Prostate gland (tissue), 2 donors: ENCODE results near the gene SYNM. TPM values are rescaled to one million over a fixed set of nuclear protein-coding genes. Genes with fewer than 3 reads are reported as not detected.

Experiments
- DNase-seq: peaks from one replicate; pipeline ENCODE4 v3.0.0-alpha.2; 2019; ENCODE audit warnings: low spot score
- H3K27ac ChIP-seq, 2 donors: fragments of 200-600 bp; sonication (generic); 2 replicates each; pipeline ENCODE4 v1.5.1; 2017 to 2019
- H3K27me3 ChIP-seq: fragments of 200-600 bp; sonication (generic); replicated peaks from 2 replicates; pipeline ENCODE4 v1.5.1; 2019; ENCODE audit not compliant: insufficient read depth
- H3K36me3 ChIP-seq, 2 donors: fragments of 200-600 bp; sonication (generic); 1 replicate in 1 of 2; 2 replicates in 1 of 2; pipeline versions ENCODE4 v1.5.1 to v1.8.1; 2017 to 2019
- H3K4me1 ChIP-seq: fragments of 200-600 bp; sonication (generic); replicated peaks from 2 replicates; pipeline ENCODE4 v1.5.1; 2019
- H3K4me3 ChIP-seq, 2 donors: fragments of 200-600 bp; sonication (generic); 2 replicates each; pipeline ENCODE4 v1.5.1; 2017 to 2019
- H3K9me3 ChIP-seq: fragments of 200-600 bp; sonication (generic); 2 replicates; pipeline ENCODE4 v1.5.1; 2017
- POLR2A ChIP-seq: fragments of 450-650 bp; IDR thresholded peaks from one replicate; pipeline ENCODE4 v1.6.1; 2016; ENCODE audit warnings: antibody characterized with exemption, mild to moderate bottlenecking
- POLR2AphosphoS5 ChIP-seq: sonication (generic); formaldehyde crosslinking; IDR thresholded peaks from one replicate; pipeline ENCODE4 v1.6.1; 2017; ENCODE audit warnings: antibody characterized with exemption
- WGBS: methylation state at CpG from one replicate; pipeline ENCODE4 v1.1.5; 2018; 5-methylcytosine and 5-hydroxymethylcytosine counted together
- intact Hi-C: fragments of 100-400 bp; cut with DNase I; formaldehyde crosslinking; loops from one replicate; pipeline ENCODE4 v1.14.2; 2022
- total RNA-seq, 2 donors: library from RNA; depleted of rRNA; stranded (reverse); fragments of >200 nt; gene quantifications; one replicate each; pipeline ENCODE4 v1.1.0, GENCODE V29; 2016
- TF ChIP-seq, protein P1 (sequence below), 4 experiments: fragments of 200-600 bp in 2 of 4; fragments of 450-650 bp in 2 of 4; sonication (generic) in 2 of 4; IDR thresholded peaks; 1 replicate in 3 of 4; 2 replicates in 1 of 4; pipeline ENCODE4 v1.5.1; 2016 to 2019; ENCODE audit warnings: antibody characterized with exemption in 4 of 4, mild to moderate bottlenecking in 2 of 4, moderate library complexity in 2 of 4

The SYNM gene
- total RNA-seq, 2 donors from 2014 or later, result 181 to 185 TPM

DNA sequence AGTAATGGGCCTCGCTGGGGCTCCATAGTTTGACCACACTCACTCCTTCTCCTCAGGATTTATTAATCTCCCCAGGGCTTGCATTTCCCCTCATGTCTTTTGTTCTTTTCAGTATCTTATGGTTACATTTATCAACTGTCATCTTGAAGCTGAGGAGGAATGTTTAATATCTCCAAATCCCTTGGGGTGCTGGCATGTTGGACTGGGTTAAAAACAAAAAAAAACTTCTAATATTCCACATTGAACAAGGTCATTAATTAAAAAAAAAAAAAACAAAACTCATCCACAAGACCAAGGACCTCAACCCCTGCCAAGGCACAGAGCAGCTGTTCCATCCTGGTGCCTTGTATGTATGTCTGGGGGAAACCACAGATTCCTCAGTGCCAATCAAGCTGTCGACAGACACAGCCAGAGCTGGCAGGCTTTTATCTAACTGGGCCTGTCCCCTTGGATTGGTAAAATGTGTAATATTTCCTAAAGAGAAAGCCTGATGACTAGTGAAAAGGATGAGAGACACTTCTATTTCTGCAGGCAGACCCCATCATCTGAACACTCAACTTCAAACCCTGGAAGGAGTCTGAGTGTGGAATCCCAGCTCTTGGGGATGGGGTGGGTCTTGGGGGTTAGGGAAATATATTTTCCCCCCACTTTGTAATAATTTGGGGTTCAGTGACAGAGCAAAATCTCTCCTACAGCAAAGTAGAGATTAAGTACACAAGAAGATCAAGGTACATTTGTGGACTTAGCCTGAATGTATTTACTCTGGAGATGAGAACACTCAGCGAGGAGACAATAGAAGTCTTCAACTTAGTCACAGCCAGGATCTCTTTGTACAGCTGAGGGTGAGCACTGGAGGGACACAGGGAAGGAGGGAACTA, 75.4 kb downstream of the SYNM start:
- WGBS, result 60% methylated on average over 3 of the region's 3 CpGs
- TF ChIP-seq, protein P1, sequence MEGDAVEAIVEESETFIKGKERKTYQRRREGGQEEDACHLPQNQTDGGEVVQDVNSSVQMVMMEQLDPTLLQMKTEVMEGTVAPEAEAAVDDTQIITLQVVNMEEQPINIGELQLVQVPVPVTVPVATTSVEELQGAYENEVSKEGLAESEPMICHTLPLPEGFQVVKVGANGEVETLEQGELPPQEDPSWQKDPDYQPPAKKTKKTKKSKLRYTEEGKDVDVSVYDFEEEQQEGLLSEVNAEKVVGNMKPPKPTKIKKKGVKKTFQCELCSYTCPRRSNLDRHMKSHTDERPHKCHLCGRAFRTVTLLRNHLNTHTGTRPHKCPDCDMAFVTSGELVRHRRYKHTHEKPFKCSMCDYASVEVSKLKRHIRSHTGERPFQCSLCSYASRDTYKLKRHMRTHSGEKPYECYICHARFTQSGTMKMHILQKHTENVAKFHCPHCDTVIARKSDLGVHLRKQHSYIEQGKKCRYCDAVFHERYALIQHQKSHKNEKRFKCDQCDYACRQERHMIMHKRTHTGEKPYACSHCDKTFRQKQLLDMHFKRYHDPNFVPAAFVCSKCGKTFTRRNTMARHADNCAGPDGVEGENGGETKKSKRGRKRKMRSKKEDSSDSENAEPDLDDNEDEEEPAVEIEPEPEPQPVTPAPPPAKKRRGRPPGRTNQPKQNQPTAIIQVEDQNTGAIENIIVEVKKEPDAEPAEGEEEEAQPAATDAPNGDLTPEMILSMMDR (IDR thresholded peaks at IDR 0.05), result no peak
- no peak for TF ChIP-seq POLR2AphosphoS5
- no peak for TF ChIP-seq POLR2A
- no peak for DNase-seq
- Histone ChIP-seq H3K27ac (peak overlapping the region; percentile 54 to 60), H3K4me3 (no peak overlapping the region), H3K4me1 (no peaks in the 10 kb centered on the region), H3K9me3 (no peaks in the 10 kb centered on the region), H3K36me3 (no peaks in the 10 kb centered on the region), H3K27me3 (no peaks in the 10 kb centered on the region)
- intact Hi-C loops, result no loop called here

DNA sequence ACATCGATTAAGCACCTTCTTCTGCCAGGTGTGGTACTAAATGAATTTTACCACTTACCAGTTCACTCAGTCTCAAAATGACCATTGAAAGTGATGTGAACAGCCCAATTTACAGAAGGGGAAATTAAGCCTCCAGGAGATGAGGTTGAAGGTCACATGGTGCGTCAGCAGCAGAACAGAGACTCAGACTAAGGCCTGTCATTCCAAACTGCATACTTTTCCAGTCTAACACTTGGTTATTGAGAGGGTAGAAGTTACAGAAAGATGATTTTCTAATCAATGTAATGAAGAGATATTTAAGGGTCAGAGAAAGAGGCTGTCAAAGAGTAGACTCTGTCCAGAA, 76.1 kb downstream of the SYNM start:
- intact Hi-C loops, result no loop called here
- Histone ChIP-seq H3K27ac (peak overlapping the region; percentile 54 to 60), H3K4me3 (no peak overlapping the region), H3K27me3 (no peaks in the 10 kb centered on the region), H3K36me3 (no peaks in the 10 kb centered on the region), H3K9me3 (no peaks in the 10 kb centered on the region), H3K4me1 (no peaks in the 10 kb centered on the region)
- 74% methylated on average over 2 of the region's 2 CpGs for WGBS
- TF ChIP-seq POLR2AphosphoS5 (no peak), POLR2A (no peak)
- TF ChIP-seq, protein P1 (IDR thresholded peaks at IDR 0.05), result no peak
- no peak for DNase-seq

DNA sequence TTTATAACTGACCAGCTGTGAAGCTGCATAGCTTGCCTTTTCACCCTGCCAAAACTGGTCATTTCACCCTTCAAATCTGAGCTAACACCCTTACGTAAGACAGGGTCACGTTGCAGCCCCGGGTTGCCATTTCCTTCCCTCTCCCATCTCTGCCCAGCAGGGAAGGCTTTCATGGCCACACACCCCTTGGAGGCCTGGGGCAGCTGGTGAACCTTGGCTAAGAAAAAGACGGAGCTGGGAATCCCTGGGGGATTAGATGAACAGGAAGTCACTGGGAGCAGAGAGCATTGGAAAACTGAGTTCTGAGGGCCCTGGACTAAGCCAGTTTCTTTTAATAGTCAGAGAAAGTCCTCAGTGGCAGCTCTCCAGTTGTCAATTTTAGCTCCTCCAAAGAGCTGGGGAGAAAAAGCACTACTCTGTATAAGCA, 76.7 kb downstream of the SYNM start:
- TF ChIP-seq POLR2AphosphoS5, result peak; percentile 21
- no peak for TF ChIP-seq POLR2A
- 41% methylated on average over 4 of the region's 4 CpGs for WGBS
- Histone ChIP-seq H3K36me3 (no peaks in the 10 kb centered on the region), H3K27ac (peak overlapping the region; percentile 54 to 60), H3K27me3 (no peaks in the 10 kb centered on the region), H3K9me3 (no peaks in the 10 kb centered on the region), H3K4me1 (no peaks in the 10 kb centered on the region), H3K4me3 (no peak overlapping the region)
- no peak for DNase-seq
- intact Hi-C loops, result no loop called here

DNA sequence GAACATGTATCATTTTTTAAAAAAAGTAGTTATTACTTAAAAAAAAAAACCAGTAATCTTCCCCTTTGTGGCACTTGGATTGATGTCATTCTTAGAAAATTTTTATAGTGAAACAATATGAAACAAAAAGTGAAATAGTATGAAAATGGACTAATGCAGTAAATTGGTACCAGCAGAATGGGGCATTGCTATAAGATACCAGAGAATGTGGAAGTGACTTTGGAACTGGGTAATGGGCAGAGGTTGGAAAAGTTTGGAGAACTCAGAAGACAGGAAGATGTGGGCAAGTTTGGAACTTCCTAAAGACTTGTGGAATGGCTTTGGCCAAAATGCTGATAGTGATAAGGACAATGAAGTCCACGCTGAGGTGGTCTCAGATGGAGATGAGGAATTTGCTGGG, 77.9 kb downstream of the SYNM start:
- 86% methylated on average over 1 of the region's 1 CpG for WGBS
- TF ChIP-seq POLR2AphosphoS5, result no peak
- TF ChIP-seq POLR2A, result no peak
- TF ChIP-seq, protein P1 (IDR thresholded peaks at IDR 0.05), result no peak
- Histone ChIP-seq H3K4me3 (no peak overlapping the region), H3K36me3 (no peaks in the 10 kb centered on the region), H3K4me1 (no peaks in the 10 kb centered on the region), H3K27me3 (no peaks in the 10 kb centered on the region), H3K9me3 (no peaks in the 10 kb centered on the region), H3K27ac (no peak overlapping the region)
- intact Hi-C loops, result no loop called here
- no peak for DNase-seq

Other genes starting within 250 kb of the SYNM start
- under 1 TPM in 1 of 2 donors, not detected in 1; 0.97 TPM for gene PGPEP1L, start 97.3 kb upstream of the SYNM start, total RNA-seq
- gene TTC23, start 144.5 kb downstream of the SYNM start, total RNA-seq, result 10 to 100 TPM; 18.1 to 39.5 TPM
- 10 to 100 TPM; 16.0 to 36.8 TPM for gene LRRC28, start 146.4 kb downstream of the SYNM start, total RNA-seq